Natural killer cell (primary cell): Measurements from ENCODE around the gene BTBD7. TPM values are rescaled to one million over a fixed set of nuclear protein-coding genes. Genes with fewer than 3 reads are reported as not detected.

Experiments used
- ATAC-seq, 3 donors: fragments of 150-1000 bp in 2 of 3; fragments of 200-7000 bp in 1 of 3; cut with Tn5 transposase; 1 replicate in 1 of 3; 2 replicates in 2 of 3; pipeline ENCODE4 v1.10.0; 2021; ENCODE audit warnings: mild to moderate bottlenecking in 2 of 3, moderate library complexity in 2 of 3
- DNase-seq, 2 donors: peaks; one replicate each; pipeline versions ENCODE4 v3.0.0 to v3.0.0-alpha.2; 2013 to 2021; ENCODE audit warnings: mixed read lengths in 1 of 2
- H3K27ac ChIP-seq: one replicate; pipeline ENCODE4 v1.5.1; 2013; ENCODE audit warnings: mild to moderate bottlenecking, low read length
- H3K27me3 ChIP-seq: one replicate; pipeline ENCODE4 v1.6.1; 2013; ENCODE audit warnings: low read length; ENCODE audit not compliant: control insufficient read depth, insufficient read depth
- H3K36me3 ChIP-seq: one replicate; pipeline ENCODE4 v1.6.1; 2013; ENCODE audit warnings: low read length; ENCODE audit not compliant: control insufficient read depth, insufficient read depth
- H3K4me1 ChIP-seq: one replicate; pipeline ENCODE4 v1.6.1; 2013; ENCODE audit warnings: low read length; ENCODE audit not compliant: control insufficient read depth, insufficient read depth
- H3K4me3 ChIP-seq: one replicate; pipeline ENCODE4 v1.5.1; 2013; ENCODE audit warnings: low read length
- H3K9me3 ChIP-seq: one replicate; pipeline ENCODE4 v1.6.1; 2013; ENCODE audit warnings: low read length; ENCODE audit not compliant: control insufficient read depth, insufficient read depth
- H3K27ac Mint-ChIP-seq, 2 donors: one replicate each; pipeline ENCODE4 v1.8.0; 2022; ENCODE audit warnings: mild to moderate bottlenecking in 2 of 2, mixed read lengths in 2 of 2, moderate library complexity in 1 of 2
- H3K27me3 Mint-ChIP-seq, 2 donors: one replicate each; pipeline ENCODE4 v1.8.0; 2022; ENCODE audit warnings: low read depth in 2 of 2, mixed read lengths in 2 of 2
- H3K36me3 Mint-ChIP-seq: one replicate; pipeline ENCODE4 v1.8.0; 2022; ENCODE audit warnings: mixed read lengths
- H3K4me1 Mint-ChIP-seq, 2 donors: one replicate each; pipeline ENCODE4 v1.8.0; 2022; ENCODE audit warnings: mixed read lengths in 2 of 2
- H3K4me3 Mint-ChIP-seq: one replicate; pipeline ENCODE4 v1.8.0; 2022; ENCODE audit warnings: mild to moderate bottlenecking, moderate library complexity, mixed read lengths
- H3K9me3 Mint-ChIP-seq, 2 donors: one replicate each; pipeline ENCODE4 v1.8.0; 2022; ENCODE audit warnings: mixed read lengths in 2 of 2
- WGBS: methylation state at CpG from one replicate; pipeline ENCODE4 v1.1.7; 2013; ENCODE audit warnings: missing lambda C conversion rate; ENCODE audit not compliant: insufficient coverage; 5-methylcytosine and 5-hydroxymethylcytosine counted together
- intact Hi-C: fragments of 100-400 bp; cut with micrococcal nuclease; formaldehyde crosslinking; loops from one replicate; pipeline ENCODE4 v1.14.2; 2022
- total RNA-seq, 4 donors: library from RNA; stranded (reverse); fragments of 120-200 nt in 1 of 4; gene quantifications; one replicate each; pipeline versions ENCODE4 v1.2.3 to v1.2.4, GENCODE V29; 2013 to 2022
- TF ChIP-seq, protein P1 (sequence below): fragments of 200-600 bp; IDR thresholded peaks from one replicate; pipeline ENCODE4 v1.8.0; 2022; ENCODE audit warnings: antibody characterized with exemption

BTBD7 gene
- total RNA-seq, 3 donors from 2014 or later (not counting 1 experiment from before 2014, with no cell fraction given): 32.6 to 41.4 (median 38.7) TPM

DNA sequence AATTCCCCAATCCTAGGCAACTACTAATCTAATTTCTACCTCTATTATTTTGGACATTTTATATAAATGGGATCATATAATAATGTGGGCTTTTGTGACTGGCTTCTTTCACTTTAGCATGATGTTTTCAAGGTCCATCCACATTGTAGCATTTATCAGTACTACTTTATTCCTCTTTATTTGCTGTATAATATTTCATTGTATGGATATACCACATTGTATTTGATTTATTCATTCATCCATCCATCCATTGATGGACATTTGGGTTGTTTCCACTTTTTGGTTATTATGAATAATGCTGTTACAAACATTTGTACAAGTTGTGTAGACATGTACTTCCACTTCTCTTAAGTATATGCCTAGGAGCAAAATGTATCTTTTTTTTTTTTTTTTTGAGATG lies 17.3 kb downstream of the BTBD7 start:
- Mint-ChIP-seq H3K4me1 (peaks cover 46 to 54% of the 10 kb centered on the region in 2 donors), H3K36me3 (no peaks in the 10 kb centered on the region), H3K27me3 (no peaks in the 10 kb centered on the region), H3K4me3 (no peak overlapping the region), H3K9me3 (no peaks in the 10 kb centered on the region), H3K27ac (no peak overlapping the region)
- Histone ChIP-seq H3K36me3 (no peaks in the 10 kb centered on the region), H3K27me3 (no peaks in the 10 kb centered on the region), H3K4me3 (no peak overlapping the region), H3K9me3 (no peaks in the 10 kb centered on the region), H3K27ac (no peak overlapping the region), H3K4me1 (no peaks in the 10 kb centered on the region)
- DNase-seq: no peak
- no peak for ATAC-seq
- intact Hi-C loops: no loop called here
- TF ChIP-seq, protein P1, sequence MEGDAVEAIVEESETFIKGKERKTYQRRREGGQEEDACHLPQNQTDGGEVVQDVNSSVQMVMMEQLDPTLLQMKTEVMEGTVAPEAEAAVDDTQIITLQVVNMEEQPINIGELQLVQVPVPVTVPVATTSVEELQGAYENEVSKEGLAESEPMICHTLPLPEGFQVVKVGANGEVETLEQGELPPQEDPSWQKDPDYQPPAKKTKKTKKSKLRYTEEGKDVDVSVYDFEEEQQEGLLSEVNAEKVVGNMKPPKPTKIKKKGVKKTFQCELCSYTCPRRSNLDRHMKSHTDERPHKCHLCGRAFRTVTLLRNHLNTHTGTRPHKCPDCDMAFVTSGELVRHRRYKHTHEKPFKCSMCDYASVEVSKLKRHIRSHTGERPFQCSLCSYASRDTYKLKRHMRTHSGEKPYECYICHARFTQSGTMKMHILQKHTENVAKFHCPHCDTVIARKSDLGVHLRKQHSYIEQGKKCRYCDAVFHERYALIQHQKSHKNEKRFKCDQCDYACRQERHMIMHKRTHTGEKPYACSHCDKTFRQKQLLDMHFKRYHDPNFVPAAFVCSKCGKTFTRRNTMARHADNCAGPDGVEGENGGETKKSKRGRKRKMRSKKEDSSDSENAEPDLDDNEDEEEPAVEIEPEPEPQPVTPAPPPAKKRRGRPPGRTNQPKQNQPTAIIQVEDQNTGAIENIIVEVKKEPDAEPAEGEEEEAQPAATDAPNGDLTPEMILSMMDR: no peak

GRCh38 chr14:93311082-93311481 lies 21.8 kb downstream of the BTBD7 start:
- Mint-ChIP-seq H3K9me3 (no peaks in the 10 kb centered on the region), H3K4me1 (peaks cover 22 to 36% of the 10 kb centered on the region in 2 donors), H3K36me3 (no peaks in the 10 kb centered on the region), H3K4me3 (no peak overlapping the region), H3K27me3 (no peaks in the 10 kb centered on the region), H3K27ac (no peak overlapping the region)
- Histone ChIP-seq H3K27me3 (no peaks in the 10 kb centered on the region), H3K9me3 (no peaks in the 10 kb centered on the region), H3K4me1 (peaks cover 3% of the 10 kb centered on the region), H3K36me3 (no peaks in the 10 kb centered on the region), H3K27ac (no peak overlapping the region), H3K4me3 (no peak overlapping the region)
- no peak for ATAC-seq
- intact Hi-C loops: no loop called here
- WGBS: 94% methylated on average over 1 of the region's 1 CpG
- DNase-seq: no peak
- TF ChIP-seq, protein P1: no peak

- ATAC-seq (no peak), DNase-seq (no peak)
- Mint-ChIP-seq H3K27me3 (no peaks in the 10 kb centered on the region), H3K36me3 (no peaks in the 10 kb centered on the region), H3K4me1 (peaks cover 26 to 46% of the 10 kb centered on the region in 2 donors), H3K4me3 (no peak overlapping the region), H3K9me3 (no peaks in the 10 kb centered on the region), H3K27ac (no peak overlapping the region)
- Histone ChIP-seq H3K9me3 (no peaks in the 10 kb centered on the region), H3K36me3 (no peaks in the 10 kb centered on the region), H3K4me3 (no peak overlapping the region), H3K27ac (no peak overlapping the region), H3K4me1 (peaks cover 3% of the 10 kb centered on the region), H3K27me3 (no peaks in the 10 kb centered on the region)
- intact Hi-C loops: no loop called here
- TF ChIP-seq, protein P1: no peak
- 93% methylated on average over 2 of the region's 2 CpGs for WGBS
Observed at GRCh38 chr14:93309427-93309966, 23.3 kb downstream of the BTBD7 start.

GRCh38 chr14:93308686-93309345 lies 24.0 kb downstream of the BTBD7 start:
- Mint-ChIP-seq H3K27ac (no peak overlapping the region), H3K9me3 (no peaks in the 10 kb centered on the region), H3K27me3 (no peaks in the 10 kb centered on the region), H3K36me3 (no peaks in the 10 kb centered on the region), H3K4me3 (no peak overlapping the region), H3K4me1 (peaks cover 27 to 50% of the 10 kb centered on the region in 2 donors)
- no peak for ATAC-seq
- intact Hi-C loops: no loop called here
- DNase-seq: no peak
- no peak overlapping the region for H3K4me3 ChIP-seq
- H3K9me3 ChIP-seq: no peaks in the 10 kb centered on the region
- H3K4me1 ChIP-seq: peaks cover 3% of the 10 kb centered on the region
- H3K27ac ChIP-seq: no peak overlapping the region
- 91% methylated on average over 2 of the region's 2 CpGs for WGBS
- no peaks in the 10 kb centered on the region for H3K27me3 ChIP-seq
- TF ChIP-seq, protein P1: no peak
- no peaks in the 10 kb centered on the region for H3K36me3 ChIP-seq
